ENCODE data around the gene TMEM204.

Gene TMEM204

DNA sequence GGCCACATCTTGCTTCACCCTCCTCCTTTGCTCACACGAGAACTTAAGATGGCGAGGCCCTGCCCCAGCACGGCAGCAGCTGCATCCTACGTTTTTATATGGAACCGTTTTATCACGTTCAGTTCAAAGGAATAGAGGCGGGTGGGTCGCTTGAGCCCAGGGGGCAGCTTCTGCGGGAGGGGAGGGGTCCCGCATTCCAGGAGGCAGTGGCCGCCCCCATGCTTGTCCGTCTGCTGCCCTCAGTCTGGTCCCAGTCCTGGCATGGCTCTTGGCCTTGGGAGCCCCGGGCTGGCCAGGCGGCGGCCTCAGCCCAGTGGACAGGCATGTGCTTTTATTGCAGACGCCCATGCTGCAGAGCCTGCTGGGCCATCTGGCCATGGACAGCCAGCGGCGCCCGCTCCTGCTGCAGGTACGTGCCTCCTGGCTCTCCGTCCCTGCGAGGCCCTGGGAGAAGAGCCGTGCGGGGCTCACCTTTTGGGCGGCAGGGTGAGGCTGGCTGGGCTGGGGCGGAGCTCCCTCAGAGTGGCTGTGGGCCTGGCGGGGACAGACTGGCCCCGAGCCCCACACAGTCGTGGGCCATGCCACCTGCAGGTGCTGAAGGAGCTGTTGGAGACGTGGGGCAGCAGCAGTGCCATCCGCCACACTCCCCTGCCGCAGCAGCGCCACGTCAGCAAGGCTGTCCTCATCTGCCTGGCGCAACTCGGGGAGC, 33.6 kb upstream of the TMEM204 start:
- no peak for FAIRE-seq

DNA sequence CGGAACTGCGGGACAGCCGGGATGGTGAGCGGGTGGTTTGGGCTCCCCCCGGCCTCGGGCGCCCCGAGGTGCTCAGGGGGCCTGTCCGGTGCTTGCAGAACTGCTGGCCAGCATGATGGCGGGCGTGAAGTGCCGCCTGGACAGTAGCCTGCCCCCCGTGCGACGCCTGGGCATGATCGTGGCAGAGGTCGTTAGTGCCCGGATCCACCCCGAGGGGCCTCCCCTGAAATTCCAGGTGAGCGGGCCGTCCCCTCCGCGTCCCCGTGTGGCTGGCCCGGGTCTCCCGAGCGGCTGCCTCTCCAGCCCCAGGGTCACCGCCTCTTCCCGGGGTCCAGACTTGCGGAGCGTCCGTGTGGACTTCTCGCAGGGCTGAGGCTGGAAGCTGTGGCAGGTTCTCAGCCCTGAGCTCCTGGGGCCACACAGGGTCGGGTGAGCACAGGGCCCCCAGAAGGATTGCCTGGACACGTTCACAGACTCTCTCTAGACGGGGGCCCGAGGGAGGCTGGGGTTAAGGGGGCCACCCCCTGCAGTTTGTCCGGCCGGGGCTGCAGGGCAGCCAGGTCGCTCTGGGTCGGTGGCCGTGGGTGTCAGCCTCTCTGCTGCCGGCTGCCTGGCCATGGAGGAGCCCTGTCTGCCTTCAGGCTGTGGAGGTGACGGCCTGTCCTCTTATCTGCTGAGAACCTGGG, 32.9 kb upstream of the TMEM204 start:
- FAIRE-seq: no peak

DNA sequence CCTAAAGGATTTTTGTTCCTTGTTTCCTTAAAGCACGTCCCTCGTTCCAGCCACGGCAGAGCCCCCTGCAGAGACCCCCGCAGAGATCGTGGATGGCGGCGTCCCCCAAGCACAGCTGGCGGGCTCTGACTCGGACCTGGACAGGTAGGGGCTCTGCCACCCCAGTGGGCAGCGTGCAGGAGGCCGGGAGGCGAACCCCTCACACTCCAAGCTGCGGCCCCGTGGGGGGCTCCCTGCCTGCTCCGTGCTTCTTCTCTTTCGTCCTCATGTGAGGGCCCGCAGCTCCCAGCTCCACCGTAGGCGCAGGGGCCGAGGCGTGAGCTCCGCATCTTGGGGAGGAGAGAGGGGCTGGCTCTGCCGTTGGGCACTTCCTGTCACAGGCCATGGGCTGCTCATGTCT, 31.8 kb upstream of the TMEM204 start:
- no peak for FAIRE-seq

DNA sequence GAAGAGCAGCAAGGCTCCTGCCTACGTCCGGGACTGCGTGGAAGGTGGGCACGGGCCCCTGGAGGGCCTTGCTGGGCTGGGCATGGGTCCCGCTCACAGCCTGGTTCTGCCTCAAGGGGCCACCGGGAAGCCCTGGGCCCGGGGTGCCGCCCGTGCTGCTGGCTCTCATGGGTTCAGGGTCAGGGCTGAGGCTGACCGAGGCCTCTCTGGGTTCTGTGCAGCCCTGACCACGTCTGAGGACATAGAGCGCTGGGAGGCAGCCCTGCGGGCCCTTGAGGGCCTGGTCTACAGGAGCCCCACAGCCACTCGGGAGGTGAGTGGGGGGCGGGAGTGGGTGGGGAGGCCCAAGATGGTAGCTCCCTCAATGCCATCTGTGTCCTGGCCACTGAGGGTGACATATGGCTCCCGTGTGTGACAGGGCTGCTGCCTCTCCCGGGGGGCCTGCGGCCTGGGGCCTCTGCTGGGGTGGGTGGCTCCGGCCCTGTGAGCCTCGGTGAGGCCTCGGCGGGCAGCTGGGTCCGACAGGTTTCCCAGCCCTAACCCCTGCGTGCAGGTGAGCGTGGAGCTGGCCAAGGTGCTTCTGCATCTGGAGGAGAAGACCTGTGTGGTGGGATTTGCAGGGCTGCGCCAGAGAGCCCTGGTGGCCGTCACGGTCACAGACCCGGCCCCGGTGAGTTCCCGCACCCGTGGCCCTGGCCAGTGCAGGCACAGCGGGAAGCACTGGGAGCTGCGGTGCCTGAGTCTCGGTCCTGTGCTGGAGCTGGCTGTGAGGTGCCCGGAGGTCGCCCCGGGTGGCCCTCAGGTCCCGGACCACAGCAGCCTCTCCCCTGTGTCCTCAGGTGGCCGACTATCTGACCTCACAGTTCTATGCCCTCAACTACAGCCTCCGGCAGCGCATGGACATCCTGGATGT, 31.1 kb upstream of the TMEM204 start:
- no peak for FAIRE-seq

DNA sequence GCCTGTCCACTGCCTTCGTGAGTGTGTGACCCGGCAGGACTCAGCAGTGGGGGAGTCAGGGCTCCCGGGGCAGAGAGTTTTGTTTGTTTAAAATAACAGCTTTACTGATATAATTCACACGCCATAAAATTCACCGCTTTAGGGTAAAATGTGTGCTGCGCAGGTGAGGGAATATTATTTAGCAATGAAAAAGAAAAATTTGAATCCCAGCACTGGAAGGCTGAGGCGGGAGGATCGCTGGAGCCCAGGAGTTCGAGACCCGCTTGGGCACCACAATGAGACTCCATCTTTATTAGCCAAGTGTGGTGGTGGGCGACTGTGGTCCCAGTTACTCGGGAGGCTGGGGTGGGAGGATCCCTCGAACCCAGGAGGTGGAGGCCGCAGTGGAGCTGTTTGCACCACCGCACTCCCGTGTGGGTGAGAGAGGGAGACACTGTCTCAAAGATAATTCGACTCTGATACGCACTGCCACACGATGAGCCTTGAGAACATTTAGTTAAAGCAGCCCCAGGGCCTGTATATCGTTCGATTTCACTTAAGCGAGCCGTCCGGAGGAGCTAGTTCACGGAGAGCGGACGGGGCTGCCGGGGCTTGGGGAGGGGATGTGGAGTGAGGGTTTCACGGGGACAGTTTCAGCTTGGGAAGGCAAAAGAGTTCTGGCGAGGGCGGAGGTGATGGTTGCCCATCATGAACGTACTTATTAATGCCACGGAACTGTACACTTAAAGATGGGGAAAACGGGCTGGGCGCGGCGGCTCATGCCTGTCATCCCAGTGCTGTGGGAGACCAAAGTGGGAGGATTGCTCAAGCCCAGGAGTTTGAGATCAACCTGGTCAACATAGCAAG, 30.1 kb upstream of the TMEM204 start:
- no peak for FAIRE-seq

DNA sequence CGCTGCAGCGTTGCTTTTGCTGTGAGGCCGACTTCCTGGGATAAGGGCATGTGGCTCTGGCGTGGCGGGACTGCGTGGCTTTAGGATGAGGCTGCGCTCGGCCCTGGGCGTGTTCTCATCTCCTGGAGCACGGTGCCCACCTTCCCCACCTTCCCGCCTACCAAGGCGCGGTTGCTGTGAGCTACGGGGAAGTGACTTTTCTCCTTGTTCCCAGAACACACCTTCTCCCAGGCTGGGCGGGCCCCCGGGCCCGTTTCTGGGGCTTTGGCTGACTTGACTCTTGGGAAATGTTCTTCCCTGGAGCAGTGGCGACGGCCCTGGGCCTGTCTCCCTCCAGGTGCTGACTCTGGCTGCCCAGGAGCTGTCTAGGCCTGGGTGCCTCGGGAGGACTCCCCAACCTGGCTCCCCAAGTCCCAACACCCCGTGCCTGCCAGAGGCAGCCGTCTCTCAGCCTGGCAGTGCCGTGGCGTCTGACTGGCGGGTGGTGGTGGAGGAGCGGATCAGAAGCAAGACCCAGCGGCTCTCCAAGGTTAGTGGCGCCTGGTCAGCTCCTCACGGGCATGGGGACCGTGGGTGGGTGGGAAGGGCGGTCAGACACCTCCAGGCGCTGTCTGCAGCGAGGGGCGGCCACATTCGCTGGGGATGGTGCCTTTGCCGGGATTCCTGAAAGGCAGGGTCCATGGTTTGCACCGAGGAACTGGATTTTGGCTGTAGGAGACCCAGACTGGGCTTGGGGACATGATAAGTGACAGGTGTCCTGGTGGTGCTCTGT, 28.2 kb upstream of the TMEM204 start:
- no peak for FAIRE-seq

DNA sequence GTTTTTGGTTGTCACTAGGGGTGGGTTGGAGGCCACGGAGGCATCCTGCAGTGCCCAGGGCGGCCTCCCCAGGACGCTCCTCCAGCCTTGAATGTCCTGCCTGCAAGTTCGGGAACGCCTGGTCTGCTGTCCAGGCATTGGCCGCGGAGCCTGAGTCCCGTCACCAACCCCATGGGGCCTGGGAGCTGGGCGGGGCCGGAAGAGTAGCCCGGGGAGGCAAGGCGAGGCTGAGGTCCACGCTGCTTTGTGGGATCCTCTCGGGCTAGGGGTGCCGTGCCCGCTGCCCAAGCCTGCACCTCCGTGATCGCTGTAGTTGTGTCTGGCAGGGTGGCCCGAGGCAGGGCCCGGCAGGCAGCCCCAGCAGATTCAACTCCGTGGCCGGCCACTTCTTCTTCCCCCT, 27.6 kb upstream of the TMEM204 start:
- no peak for FAIRE-seq

DNA sequence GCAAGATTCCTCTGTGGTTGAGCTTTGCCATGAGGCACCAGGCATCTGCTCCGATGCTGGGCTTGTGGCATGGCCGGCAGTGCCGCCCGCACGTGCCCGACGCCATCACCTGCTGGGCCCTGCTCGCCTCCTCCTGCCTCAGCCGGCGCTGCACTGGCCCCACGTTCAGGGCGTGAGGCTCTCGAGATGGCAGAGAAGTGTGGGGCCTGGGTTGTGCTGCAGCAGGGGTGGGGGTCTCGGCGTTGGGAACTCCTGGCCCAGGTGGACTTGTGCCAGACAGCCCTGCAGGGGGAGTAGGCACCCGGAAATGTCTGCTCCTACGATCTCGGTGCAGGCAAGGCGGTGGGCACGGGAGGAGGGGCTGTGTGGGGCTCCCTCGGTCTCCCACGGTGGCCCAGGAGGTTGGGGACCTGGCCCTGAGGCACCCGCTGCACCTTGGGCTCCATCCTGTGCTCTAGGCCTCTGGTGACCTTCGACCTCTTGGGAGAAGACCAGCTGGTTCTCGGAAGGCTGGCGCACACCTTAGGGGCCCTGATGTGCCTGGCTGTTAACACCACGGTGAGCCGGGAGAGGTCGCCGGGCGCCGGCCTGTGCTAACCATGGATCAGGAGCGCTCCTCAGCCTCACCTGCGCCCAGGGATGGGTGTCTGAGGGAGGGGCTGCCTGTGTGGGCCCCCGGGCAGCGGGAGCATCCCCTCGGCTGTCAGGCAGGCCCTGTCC, 26.8 kb upstream of the TMEM204 start:
- no peak for FAIRE-seq

DNA sequence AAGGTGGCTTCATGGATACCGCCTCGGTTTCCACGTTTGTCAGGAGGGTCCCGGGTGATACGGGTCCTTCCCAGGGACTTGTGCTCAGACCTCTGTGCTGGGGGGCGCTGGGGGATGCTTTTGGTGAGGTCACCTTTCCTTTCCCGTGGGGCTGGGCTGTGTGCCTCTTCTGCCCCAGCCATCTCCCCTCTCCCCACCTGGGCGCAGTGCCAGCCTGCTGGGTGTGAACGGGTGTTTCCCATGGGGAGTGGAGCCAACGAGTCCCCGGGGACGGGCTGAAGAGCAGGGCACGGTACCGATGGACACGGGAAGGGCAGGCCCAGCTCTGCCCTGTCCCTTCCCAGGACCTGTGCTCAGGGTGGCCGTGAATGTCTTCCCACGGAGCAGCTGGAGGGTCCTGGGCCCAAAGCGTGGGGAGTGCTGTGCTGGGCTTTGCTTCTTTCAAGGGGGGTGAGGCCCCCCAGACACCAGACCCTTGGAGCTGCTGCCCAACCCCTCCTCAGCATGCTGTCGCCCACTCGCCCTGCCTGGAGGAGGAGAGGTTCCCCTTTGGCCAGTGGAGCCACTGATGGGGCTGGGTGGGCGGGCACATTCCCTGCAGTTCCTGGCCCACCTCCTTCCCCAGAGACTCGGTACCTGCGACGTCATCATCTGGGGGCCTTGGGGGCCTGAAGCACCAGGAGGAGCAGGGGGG, 24.8 kb upstream of the TMEM204 start:
- FAIRE-seq: no peak

DNA sequence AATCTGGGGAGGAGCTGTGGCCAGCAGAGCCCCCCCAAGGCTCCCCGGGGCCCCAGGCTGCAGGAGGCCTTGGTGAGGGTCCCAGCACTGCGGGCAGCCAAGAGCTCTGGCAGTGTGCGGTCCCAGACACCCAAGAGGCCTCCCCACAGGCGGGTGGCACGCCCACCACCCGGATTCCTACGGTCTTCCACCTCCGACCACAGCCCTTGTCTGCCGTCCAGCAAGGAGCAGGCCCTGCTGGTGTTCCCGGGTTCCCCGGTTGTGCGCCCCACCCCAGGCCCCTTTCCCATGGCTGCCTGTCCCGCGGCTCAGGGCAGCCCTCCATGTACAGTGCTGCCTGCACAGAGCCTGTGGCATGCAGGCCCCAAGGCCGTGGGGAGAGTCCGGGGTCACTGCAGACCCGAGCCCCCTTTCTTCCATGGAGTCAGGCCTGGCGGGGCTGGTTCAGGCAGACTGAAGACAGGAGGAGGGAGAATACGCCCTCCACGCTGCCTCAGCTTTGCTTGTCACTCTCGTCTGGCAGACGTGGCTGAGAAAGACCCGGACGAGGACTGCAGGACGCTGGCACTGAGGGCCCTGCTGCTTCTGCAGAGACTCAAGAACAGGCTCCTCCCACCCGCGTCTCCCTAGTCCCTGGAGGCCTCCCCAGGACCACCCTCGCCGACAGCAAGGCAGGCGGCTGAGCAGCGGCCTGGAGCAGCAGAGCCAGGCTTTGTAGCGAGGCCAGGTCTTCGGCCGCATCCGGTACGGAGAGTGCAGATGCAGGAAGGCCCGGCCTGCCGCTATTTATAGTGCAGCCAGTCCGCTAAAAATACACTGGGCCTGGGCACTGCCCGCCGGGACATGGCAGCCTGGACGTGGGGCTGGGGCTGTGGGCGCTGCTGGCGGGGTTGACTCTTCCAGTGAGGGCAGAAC, 23.9 kb upstream of the TMEM204 start:
- no peak for FAIRE-seq

DNA sequence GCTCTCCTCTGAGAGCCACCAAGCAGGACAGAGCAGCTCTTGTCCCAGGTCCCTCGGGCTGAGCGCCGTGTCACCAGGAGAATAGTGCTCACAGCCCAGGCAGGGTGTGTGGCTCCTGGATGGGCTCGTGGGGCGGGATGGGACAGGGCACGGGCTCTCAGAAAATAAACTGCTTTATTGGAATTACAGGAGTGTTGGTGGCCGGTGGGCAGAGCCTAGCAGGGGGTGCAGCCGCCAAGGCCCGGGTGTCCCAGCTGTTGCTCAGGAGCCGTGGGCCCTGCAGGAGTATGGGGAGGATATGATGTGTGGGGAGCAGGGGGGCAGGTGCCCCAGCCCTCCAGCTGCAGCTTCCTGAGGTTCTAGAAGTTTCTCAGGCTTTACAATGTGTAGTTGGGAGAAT, 23.2 kb upstream of the TMEM204 start:
- FAIRE-seq: no peak

DNA sequence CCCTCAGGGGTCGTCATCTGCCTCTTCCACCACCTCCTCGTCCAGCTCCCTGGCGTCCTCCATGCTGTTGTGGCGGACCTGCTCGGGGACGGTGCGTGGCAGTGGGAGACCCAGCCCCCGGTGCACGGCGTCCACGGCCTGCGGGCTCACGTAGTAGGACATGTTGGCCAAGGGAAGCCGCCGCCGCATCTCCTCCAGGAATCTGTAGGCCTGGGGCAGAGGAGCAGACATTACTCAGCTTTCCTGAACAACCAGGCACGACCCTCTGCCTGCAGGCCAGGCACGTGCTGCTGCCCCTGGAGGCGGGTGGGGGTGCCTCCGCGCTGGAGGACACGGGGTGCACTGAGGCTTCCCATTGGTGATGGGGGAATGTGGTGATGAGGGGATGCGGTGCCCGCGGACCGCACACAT, 22.5 kb upstream of the TMEM204 start:
- FAIRE-seq: no peak

DNA sequence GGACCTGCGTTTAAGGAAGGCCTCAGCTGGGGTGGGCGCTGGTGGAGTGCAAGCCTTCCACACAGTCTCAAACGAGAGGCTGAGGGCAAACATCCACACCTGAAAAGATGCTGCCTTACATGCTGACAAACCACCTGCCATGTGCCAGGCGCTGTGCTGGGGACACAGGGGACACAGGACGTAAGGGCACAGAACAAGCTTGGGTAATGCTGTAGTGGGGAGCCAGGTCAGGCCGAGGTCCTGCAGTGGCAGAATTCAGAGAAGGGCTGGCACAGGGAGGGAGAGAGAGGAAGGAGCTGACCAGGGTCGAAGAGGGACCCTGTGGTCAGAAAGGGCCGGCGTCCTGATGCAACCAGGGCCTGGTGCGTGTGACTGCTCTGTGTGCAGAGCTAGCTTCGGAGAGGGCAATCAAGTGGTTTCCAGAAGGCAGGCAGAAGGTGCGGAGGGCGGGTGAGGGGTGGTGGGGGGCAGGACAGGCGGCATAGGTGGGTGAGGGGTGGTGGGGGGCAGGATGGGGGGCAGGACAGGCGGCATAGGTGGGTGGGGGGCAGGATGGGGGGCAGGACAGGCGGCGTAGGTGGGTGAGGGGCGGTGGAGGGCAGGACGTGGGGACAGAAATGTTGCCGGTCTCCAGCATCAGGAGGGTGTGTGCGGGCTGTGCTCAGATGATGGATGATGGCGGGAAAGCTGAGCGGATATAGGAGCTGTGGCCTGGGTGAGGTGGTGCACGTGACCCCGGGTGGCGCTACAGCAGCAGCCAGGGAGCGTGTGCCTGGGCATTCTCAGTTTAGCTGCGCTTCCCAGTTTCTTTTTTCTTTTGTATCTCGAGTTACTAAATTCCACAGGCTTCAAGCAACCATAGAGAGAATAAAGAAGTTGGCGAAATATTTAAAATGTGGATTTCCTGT, 21.6 kb upstream of the TMEM204 start:
- no peak for FAIRE-seq

DNA sequence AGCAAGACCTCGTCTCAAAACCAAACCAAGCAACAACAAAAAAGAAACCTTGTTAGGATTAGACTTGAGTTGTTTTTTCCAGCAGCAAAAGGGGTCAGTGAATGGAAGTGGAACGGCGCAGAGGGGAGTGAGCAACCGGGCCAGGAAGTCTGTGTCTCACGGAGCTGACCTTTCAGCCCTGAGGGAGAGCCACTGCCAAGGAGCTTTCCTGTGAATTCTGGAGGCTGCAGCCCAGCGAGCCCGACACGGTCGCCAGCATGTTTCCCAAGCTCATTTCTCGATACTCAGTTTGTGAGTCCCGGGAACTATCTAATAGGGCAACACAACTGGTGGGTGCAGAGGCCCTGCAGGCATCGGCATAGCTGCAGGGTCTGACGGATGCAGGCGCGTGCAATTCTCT, 20.7 kb upstream of the TMEM204 start:
- no peak for FAIRE-seq

DNA sequence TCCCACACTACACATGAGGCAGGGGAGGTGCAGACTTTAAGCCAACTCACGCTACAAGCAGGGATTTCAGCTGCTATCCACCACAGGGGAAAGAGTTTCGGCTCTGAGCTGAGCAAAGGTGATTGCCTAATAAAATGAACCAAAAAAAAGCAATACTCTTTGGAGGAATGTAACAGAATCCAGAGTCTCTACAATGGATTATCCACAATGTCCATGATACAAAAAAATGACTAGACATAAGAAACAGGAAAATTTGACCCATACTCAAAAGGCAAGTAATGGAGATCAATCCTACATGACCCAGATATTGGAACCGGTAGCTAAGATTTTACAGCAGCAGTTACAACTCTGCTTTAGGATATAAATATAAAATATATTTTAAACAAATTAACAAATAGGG, 19.0 kb upstream of the TMEM204 start:
- no peak for FAIRE-seq

DNA sequence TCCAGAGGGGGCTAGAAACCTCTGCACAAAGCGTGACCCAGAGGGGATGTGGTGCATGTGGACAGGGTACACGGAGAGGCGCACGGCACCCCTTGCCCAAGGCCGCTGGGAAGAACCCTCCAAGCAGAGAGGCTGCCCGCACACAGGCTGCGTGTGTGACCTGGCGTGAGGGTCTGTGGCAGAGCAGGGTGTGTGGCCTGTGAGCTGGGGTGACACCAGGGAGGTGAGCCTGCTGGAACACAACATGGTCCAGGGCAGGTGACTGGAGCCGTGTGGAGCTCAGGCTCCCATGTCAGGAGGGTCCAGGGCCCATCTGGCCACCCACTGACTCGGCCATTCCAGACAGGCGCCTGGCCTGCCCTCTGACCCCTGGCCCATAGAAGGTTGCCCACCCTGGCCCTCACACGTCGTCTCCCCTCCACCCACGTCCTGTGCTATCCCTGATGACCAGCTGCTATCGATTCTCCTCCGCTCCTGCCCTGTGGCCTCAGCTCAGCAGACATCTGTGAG, 14.8 kb upstream of the TMEM204 start:
- no peak for FAIRE-seq

DNA sequence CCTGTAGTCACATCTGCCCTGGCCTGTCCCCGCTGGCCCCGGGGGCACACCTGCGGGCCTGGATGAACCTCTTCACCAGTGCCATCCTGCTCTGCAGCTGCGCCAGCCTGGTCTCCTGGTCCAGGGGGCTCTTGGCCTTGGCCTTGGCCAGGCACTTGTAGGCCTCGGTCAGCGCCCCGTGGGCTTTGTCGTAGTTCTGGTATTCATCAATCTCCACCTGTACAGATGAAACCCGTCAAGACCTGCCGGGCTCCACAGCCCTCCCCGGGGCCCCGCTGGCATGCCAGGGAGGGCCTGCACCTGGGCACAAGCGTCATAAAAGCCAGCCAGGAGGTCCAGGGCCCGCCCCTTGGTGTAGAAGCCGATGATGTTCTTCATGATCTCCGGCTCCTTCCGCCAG, 13.6 kb upstream of the TMEM204 start:
- no peak for FAIRE-seq

DNA sequence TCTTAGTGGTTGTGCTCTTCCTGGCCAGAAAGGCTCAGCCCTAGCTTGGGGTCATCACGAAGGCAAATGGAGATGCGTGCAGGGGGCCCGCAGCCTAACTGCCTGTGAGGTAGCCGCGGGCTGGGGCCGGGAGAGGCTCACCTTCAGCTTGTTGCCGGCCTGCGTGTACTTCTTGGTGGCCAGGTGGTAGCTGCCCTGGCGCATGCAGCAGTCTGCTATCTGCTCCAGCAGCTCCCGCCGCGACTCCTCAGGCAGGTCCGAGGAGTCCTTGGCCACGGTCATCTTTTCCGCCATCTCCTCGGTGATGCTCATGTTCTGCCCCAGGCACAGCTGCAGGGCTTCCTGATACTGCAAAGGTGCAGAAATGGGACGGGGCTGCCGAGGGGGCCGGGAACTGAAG, 13.0 kb upstream of the TMEM204 start:
- no peak for FAIRE-seq

Measured in islet of Langerhans (tissue), 1 donor.